Stimulated activated CD8-positive, alpha-beta memory T cell treated with anti-CD3 and anti-CD28 coated beads, Interleukin-7, amount 100 ng/mL, for 1 hour (primary cell): ENCODE results near the gene MAB21L3.

Experiments
- DNase-seq, 2 donors: peaks; one replicate each; pipeline ENCODE4 v3.0.0-alpha.2; 2020; ENCODE audit warnings: low read depth in 2 of 2

The MAB21L3 gene

GRCh38 chr1:116111524-116112021, 374 bp downstream of the MAB21L3 start:
- DNase-seq: no peak

GRCh38 chr1:116112388-116113140, 1.4 kb downstream of the MAB21L3 start:
- no peak for DNase-seq

GRCh38 chr1:116113615-116114014, 2.4 kb downstream of the MAB21L3 start:
- DNase-seq: no peak

- no peak for DNase-seq
Measured at GRCh38 chr1:116115476-116116439, 4.6 kb downstream of the MAB21L3 start.

GRCh38 chr1:116118471-116118870, 7.3 kb downstream of the MAB21L3 start:
- no peak for DNase-seq

- DNase-seq: no peak
Measured at GRCh38 chr1:116119876-116120275, 8.7 kb downstream of the MAB21L3 start.

GRCh38 chr1:116122955-116123757, 12.0 kb downstream of the MAB21L3 start:
- no peak for DNase-seq

- DNase-seq: no peak
Measured at GRCh38 chr1:116123837-116124533, 12.8 kb downstream of the MAB21L3 start.

- DNase-seq: no peak
Measured at GRCh38 chr1:116125758-116126157, 14.6 kb downstream of the MAB21L3 start.

- no peak for DNase-seq
Measured at GRCh38 chr1:116126281-116126680, 15.1 kb downstream of the MAB21L3 start.

GRCh38 chr1:116127123-116127847, 16.1 kb downstream of the MAB21L3 start:
- no peak for DNase-seq

- DNase-seq: no peak
Measured at GRCh38 chr1:116127848-116128540, 16.8 kb downstream of the MAB21L3 start.

GRCh38 chr1:116128664-116129063, 17.5 kb downstream of the MAB21L3 start:
- no peak for DNase-seq

- DNase-seq: no peak
Measured at GRCh38 chr1:116129537-116129936, 18.3 kb downstream of the MAB21L3 start.

GRCh38 chr1:116130356-116130755, 19.2 kb downstream of the MAB21L3 start:
- no peak for DNase-seq

- DNase-seq: no peak
Measured at GRCh38 chr1:116131170-116131569, 20.0 kb downstream of the MAB21L3 start.

GRCh38 chr1:116131866-116132605, 20.8 kb downstream of the MAB21L3 start:
- DNase-seq: no peak

- no peak for DNase-seq
Measured at GRCh38 chr1:116133696-116134475, 22.7 kb downstream of the MAB21L3 start.

- DNase-seq: no peak
Measured at GRCh38 chr1:116134476-116134773, 23.2 kb downstream of the MAB21L3 start.
